Smooth muscle cell of the brain vasculature (primary cell): Measurements from ENCODE around the gene SMIM17.
"Not testable (repeated sequence)": the region's sequence is repeated elsewhere in the genome, so short reads cannot be mapped to it uniquely, and the experiment has no call there.

Experiments used
- DNase-seq: peaks from one replicate; pipeline ENCODE4 v3.0.0-alpha.2; 2012; ENCODE audit warnings: low read depth, low spot score

The SMIM17 gene

GRCh38 chr19:56660381-56661107 lies 17.6 kb downstream of the SMIM17 start:
- DNase-seq = no peak

GRCh38 chr19:56661248-56661647 lies 18.3 kb downstream of the SMIM17 start:
- DNase-seq = no peak

DNA sequence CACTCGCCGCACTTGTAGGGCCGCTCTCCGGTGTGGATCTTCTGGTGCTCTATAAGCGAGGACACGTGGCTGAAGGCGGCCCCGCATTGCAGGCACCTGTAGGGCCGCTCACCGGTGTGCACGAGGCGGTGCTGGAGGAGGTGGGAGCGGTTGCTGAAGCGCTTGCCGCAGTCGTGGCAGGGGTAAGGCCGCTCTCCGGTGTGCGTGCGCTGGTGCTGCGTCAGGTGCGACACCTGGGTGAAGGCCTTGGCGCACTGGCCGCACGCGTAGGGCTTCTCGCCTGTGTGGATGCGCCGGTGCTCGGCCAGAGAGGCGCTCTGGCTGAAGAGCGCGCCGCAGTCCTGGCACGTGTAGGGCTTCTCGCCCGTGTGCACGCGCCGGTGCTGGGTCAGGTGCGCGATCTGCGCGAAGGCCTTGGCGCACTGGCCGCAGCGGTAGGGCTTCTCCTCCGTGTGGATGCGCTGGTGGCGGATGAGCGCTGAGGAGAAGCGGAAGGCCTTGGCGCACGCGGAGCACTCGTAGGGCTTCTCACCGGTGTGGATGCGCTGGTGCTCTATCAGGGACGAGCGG lies 21.1 kb downstream of the SMIM17 start:
- DNase-seq = no peak

GRCh38 chr19:56664511-56664910 lies 21.6 kb downstream of the SMIM17 start:
- DNase-seq = no peak

DNA sequence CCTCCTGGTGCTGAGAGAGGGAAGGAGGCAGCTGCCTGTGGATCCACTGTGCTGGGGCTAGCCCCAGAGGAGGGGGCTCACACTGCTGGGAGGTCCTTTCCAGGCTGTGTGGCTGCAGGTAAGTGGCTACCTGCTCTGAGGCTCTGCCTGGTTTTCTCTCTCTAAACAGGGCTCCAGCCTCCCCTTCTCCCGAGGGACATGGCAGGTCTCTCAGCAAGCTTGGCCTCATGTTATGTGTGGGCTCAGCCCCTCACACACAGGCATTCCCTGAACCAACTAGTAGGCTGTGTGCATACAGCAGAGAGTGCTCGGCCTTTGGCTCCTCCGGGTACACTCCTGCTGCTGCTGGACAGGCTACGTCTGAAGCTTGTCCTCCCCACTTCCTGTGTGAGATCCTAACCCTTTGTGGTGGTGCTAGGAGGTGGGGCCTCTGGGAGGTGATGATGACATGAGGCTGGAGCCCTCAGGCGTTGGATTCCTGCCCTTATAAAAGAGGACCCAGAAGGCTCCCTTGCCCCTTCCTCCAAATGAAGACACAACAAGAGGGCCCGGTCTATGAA lies 24.4 kb downstream of the SMIM17 start:
- DNase-seq = no peak

DNA sequence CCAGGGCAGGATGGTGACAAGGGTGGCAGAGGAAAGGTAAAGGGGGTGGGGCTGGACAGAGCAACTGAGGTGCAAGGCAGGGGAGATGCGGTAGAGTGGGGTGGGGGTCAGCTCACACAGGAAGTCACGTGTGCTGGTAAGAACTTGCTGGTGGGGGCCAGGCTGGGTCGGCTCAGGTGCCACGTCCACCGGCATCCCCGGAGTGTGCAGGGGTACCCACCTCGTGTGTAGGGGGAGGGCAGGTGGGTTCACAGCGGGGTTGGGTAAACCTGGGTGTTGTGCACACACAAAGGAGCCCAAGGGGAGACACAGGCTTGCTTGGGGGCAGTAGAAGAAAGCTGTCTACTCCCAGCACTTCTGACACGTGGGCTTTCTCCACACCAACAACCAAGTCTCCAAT lies 25.7 kb downstream of the SMIM17 start:
- DNase-seq = no peak

GRCh38 chr19:56670401-56670960 lies 27.5 kb downstream of the SMIM17 start:
- no peak for DNase-seq

- no peak for DNase-seq
Observed at GRCh38 chr19:56670961-56671612, 28.1 kb downstream of the SMIM17 start.

DNA sequence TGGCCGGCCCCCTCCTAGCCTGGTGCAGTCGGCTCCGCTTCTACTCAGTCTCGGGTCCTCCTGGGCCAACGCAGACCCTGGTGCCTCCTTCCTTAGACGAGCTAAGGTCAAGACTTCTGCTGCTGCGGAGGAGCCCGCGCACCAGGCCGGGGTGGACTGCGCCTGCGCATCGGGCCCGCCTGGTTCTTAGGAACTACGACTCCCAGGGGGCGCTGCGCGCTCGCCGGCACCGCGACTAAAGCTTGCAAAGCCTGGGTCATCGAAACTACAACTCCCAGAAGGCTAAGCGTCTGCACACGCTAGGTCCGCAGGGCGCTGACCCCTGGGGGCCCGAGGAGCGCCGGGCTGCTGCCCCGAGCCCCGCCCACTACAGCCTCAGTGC lies 28.6 kb downstream of the SMIM17 start, which contains the start of gene ZNF835:
Gene ZNF835 (minus strand): TSS at position 145 of the 382 bp plus-strand sequence. CDS start 6,559 bp downstream, outside the sequence.
- DNase-seq = no peak

DNA sequence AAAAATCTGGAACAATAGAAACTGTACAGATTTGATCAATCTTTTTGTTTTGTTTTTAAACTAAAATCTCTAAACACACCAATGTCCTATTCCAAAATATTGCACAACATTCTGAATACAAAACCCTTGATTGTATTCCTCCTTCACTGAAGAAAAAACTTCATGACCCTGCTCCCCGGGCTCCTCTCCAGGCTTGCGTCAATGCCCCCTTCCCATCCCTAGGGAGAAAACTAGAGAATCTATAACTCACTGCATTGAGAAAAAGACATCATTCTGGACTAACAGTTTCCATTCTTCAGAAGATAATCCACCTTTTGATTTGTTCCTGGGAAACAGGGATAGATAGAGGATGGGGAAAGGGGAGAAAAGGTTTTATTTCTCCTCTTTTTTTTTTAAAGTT lies 29.7 kb downstream of the SMIM17 start:
- not testable (repeated sequence) for DNase-seq

GRCh38 chr19:56678205-56678604 lies 35.2 kb downstream of the SMIM17 start:
- DNase-seq = no peak

DNA sequence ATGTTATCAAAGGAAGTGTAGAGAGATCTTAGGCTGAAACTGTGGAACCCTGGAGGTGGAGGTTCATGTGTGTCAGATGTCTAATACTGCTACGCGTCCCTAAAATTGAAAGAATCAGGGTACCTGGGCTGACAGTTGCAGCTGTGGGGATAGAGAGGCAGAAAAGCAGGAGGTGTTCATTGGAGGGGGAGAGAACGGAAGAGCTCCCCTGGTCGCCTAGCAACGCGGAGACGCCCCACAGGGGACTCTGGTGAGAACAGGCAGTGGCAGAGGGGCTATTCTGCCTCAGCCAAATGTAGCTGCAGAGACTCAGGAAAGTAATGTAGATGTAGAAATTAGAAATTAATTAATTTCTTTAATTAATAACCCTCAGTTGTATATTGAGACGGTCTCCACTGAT lies 38.7 kb downstream of the SMIM17 start:
- DNase-seq = no peak

DNA sequence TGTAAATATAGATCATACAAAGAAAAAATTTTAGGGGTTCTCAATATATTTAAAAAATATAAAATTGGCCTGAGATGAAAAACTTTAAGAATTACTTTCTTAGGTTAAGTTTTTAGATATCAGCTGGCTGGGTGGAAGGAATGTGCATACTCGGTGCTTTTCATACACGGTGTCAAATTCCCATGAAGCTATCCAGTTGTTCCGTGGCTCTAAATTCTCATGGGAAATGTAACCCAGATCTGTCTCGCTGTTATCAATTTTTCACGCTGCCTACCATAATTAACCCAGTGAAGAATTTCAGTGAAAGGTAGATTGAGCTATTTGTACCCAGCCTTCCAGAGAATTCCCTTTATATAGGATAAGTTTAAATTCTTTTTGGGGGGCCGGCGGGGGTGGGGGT lies 40.2 kb downstream of the SMIM17 start:
- DNase-seq = no peak

DNA sequence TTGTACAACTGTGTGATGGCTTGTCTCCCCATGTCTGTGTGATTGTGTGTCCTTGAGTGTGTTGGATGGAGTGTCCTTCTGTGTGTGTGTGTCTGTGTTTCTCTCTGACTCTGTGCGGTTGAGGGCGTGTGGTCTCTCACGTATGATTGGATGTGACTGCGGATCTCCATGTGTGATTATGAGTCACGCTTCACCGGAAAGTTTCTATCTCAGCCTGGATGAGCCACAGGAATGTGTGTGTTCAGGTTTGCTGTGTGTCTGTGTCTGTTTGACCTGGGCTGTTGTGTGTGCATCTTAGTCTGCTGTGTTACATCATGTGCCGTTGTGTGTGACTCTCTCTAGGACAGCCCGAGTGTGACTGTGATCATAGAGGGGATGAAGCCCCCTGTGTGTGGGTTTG lies 44.1 kb downstream of the SMIM17 start:
- no peak for DNase-seq

DNA sequence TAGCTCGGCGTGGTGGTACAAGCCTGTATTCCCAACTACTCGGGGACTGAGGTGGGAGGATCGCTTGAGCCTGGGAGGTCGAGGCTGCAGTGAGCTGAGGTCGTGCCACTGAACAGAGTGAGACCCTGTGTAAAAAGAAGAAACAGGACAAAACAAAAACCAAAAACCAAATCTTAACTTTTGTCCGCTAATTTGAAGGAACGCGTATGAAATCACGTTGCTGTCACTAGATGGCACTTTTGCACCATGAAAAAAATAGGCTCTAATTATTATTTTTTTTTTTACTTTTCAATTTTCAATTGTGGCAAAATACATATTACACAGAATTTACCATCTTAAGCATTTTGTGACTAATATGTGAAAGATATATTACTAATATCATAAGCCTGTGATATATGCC lies 46.2 kb downstream of the SMIM17 start:
- no peak for DNase-seq

DNA sequence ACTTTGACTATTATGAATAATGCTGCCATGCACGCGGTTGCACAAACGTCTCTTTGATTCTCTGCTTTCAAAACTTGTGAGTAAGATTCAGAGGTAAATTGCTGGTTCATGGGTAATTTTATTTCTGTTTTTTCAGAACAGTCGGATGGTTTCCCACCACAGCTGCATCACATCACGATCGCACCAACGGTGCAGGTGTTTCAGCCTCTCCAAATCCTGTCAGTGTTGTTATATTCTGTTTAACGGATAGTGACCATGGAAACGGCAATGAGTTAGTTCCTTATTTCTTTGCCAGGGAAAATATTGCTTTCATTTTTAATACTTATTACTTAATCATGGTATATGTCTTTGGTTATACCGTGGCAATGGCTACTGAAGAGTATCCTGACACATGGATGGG lies 47.7 kb downstream of the SMIM17 start:
- no peak for DNase-seq

- DNase-seq = no peak
Observed at GRCh38 chr19:56692206-56692895, 49.4 kb downstream of the SMIM17 start.

DNA sequence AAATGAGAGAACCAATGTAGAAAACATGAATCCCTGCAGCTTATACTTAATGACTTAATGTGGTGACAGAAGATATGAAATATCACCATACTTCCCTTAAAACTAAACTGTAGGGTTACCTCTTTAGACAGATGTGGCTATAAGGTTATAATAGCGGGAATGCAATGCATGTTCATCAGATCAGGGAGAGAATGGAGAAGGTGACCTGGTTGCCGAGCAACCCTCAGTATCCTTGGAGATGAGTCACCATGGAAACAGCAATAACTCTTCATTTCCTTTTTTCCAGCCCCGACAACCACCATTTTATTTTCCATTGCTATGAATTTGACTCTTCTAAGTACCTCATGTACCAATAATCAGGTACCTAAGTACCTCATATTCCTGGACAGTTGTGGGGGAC lies 56.6 kb downstream of the SMIM17 start:
- no peak for DNase-seq

- no peak for DNase-seq
Observed at GRCh38 chr19:56701895-56702294, 58.9 kb downstream of the SMIM17 start.

- DNase-seq = no peak
Observed at GRCh38 chr19:56705939-56706338, 63.0 kb downstream of the SMIM17 start.
